Smooth muscle cell of the pulmonary artery (primary cell): Measurements from ENCODE around the gene TRIM41. TPM values are rescaled to one million over a fixed set of nuclear protein-coding genes. Genes with fewer than 3 reads are reported as not detected.

Experiments
- total RNA-seq: library from RNA; depleted of rRNA; stranded (reverse); fragments of >200 nt; gene quantifications from 2 replicates; pipeline ENCODE4 v1.2.3, GENCODE V29; 2014

Gene TRIM41
- total RNA-seq = 14.4 and 16.0 TPM in 2 replicates

DNA sequence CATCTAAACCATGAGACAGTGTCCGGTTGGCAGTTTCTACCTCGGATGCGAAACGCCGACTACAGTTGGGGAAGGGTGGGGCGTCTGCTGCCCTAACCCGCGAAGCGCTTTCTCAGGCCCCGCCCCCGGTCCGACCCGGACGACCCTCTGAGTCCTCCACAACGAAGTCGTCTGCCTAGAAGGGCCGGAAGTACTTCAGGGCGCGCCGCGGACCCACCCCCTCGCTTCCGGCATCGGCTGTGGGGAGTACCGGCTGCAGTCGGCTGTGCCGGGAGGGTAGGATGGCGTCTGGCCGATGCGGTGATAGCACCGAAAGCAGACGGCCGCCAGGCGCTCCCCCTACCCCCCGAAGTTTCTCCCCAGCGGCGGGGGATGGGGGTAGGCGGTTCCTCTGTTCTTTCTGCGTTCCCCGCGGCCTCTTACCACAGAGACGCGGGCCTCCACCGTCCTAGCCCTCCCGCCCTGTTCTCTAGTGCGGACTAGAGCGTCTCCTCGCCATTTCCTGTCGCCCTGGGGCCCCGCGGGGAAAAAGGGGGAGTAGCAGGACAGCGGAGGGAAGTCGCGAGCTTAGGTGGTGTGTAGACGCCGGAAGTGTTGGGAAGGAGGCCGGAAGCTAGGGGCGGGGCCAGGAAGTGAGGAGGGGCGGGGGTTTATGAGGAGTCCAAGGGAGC lies at the start of gene TRIM41:
Gene TRIM41, plus strand, starts transcription at position 224 of the 671 bp plus-strand sequence. CDS start 719 bp downstream, outside the sequence.

GRCh38 chr5:181204826-181205760 lies 18.0 kb upstream of the TRIM41 start, which contains the start of gene TRIM7:
Gene TRIM7 (minus strand): TSS chr5:181205196. CDS start chr5:181205110, 86 bp downstream.

GRCh38 chr5:181243564-181244343 lies 20.7 kb downstream of the TRIM41 start, which contains the start of gene RACK1:
Gene RACK1 (minus strand): TSS chr5:181243906. CDS start chr5:181243800, 106 bp downstream.

DNA sequence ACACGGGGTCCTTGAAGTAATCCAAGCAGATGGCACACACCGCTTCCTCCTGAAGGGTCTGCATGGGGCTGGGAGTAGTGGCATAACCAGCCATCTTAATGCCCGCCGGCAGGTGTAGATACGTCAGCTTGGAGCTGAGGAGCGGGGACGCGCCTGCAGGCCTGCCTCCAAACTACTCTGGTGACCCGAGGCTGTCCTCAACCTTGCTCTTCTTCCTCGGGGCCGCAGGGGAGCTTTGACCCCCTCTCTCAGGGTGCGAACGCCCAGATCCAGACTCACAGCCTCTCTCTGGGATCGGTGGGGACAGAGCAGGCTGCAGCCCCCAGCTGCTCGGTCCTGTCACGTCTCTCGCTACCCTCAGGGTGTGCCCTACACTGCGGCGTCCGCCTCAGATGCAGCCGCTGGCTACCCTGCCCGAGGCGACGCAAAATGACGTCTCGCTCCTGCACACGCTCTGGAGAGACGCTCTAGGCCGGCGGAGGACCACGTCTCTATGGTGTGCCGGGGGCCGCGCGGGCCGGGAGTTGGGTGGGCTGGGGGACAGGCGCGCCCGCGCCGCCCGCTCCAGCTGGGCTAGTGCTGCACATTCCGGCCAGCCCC lies 37.7 kb downstream of the TRIM41 start, which contains the start of gene TRIM52:
Gene TRIM52, minus strand, starts transcription at position 424 of the 600 bp plus-strand sequence. Its CDS starts 330 bp downstream, at position 94.

Other genes with a start within 250 kb of the TRIM41 start
- gene BTNL3, start 234.4 kb upstream of the TRIM41 start, total RNA-seq = not detected in 2 replicates
- gene BTNL9, start 183.0 kb upstream of the TRIM41 start, total RNA-seq = not detected in 2 replicates
- gene OR2V1, start 92.1 kb upstream of the TRIM41 start, total RNA-seq = not detected in 2 replicates
- not detected in 2 replicates for gene OR2V2, start 75.7 kb upstream of the TRIM41 start, total RNA-seq
- gene TRIM7, start 18.1 kb upstream of the TRIM41 start, total RNA-seq = 1.2 and 3.2 TPM in 2 replicates
- 3,991 and 4,437 TPM in 2 replicates for gene RACK1, start 20.6 kb downstream of the TRIM41 start, total RNA-seq
- 6.8 and 10.6 TPM in 2 replicates for gene TRIM52, start 37.9 kb downstream of the TRIM41 start, total RNA-seq
- gene OR4F3, start 144.0 kb downstream of the TRIM41 start, total RNA-seq = 0.20 TPM in 2 replicates